GM23338 (cell line): ENCODE results near the gene TFB2M. TPM values are rescaled to one million over a fixed set of nuclear protein-coding genes. Genes with fewer than 3 reads are reported as not detected.

ENCODE experiments used
- ATAC-seq: fragments of 200-7000 bp; cut with Tn5 transposase; 3 replicates; pipeline ENCODE4 v1.9.1; 2020
- DNase-seq: peaks from one replicate; pipeline ENCODE4 v3.0.0-alpha.2; 2015; ENCODE audit warnings: low spot score
- H2AFZ ChIP-seq: fragments of 200-600 bp; sonication (generic); 2 replicates; pipeline ENCODE4 v1.8.0; 2016; ENCODE audit warnings: antibody characterized with exemption, mild to moderate bottlenecking, moderate library complexity
- H3F3A ChIP-seq: fragments of 200-600 bp; sonication (generic); replicated peaks from 2 replicates; pipeline ENCODE4 v1.8.0; 2017; ENCODE audit warnings: antibody characterized with exemption, mixed run types, low read depth
- H3K27ac ChIP-seq: fragments of 200-600 bp; sonication (generic); 2 replicates; pipeline ENCODE4 v1.6.1; 2016; ENCODE audit warnings: low read depth
- H3K27me3 ChIP-seq: fragments of 200-600 bp; sonication (generic); 2 replicates; pipeline ENCODE4 v1.8.0; 2016; ENCODE audit warnings: mild to moderate bottlenecking, mixed run types, moderate library complexity; ENCODE audit not compliant: insufficient read depth
- H3K36me3 ChIP-seq: fragments of 200-600 bp; sonication (generic); 2 replicates; pipeline ENCODE4 v1.8.0; 2016; ENCODE audit warnings: mild to moderate bottlenecking; ENCODE audit not compliant: insufficient read depth
- H3K4me1 ChIP-seq: fragments of 200-600 bp; sonication (generic); 2 replicates; pipeline ENCODE4 v1.8.0; 2016; ENCODE audit warnings: mild to moderate bottlenecking, moderate library complexity; ENCODE audit not compliant: insufficient read depth
- H3K4me2 ChIP-seq: fragments of 200-600 bp; sonication (generic); 2 replicates; pipeline ENCODE4 v1.7.1; 2017; ENCODE audit warnings: mixed run types
- H3K4me3 ChIP-seq: fragments of 200-600 bp; sonication (generic); 2 replicates; pipeline ENCODE4 v1.6.1; 2016; ENCODE audit warnings: mixed run types
- H3K79me2 ChIP-seq: fragments of 200-600 bp; sonication (generic); replicated peaks from 2 replicates; pipeline ENCODE4 v1.8.0; 2017; ENCODE audit warnings: mild to moderate bottlenecking; ENCODE audit not compliant: insufficient read depth
- H3K9me2 ChIP-seq: fragments of 200-600 bp; sonication (generic); 2 replicates; pipeline ENCODE4 v1.8.0; 2017; ENCODE audit not compliant: insufficient read depth
- H4K20me1 ChIP-seq: fragments of 200-600 bp; sonication (generic); replicated peaks from 2 replicates; pipeline ENCODE4 v1.8.0; 2017; ENCODE audit warnings: mild to moderate bottlenecking; ENCODE audit not compliant: insufficient read depth
- H3K27ac Mint-ChIP-seq: 2 replicates; pipeline ENCODE4 v1.8.0; 2020; ENCODE audit warnings: inconsistent platforms, mild to moderate bottlenecking, moderate library complexity, mixed read lengths
- H3K27me3 Mint-ChIP-seq: 3 replicates; pipeline ENCODE4 v1.8.0; 2022; ENCODE audit warnings: low read depth, mild to moderate bottlenecking, moderate library complexity, mixed read lengths, inconsistent platforms; ENCODE audit not compliant: insufficient read depth, poor library complexity
- H3K36me3 Mint-ChIP-seq: 3 replicates; pipeline ENCODE4 v1.8.0; 2021; ENCODE audit warnings: low read depth, mild to moderate bottlenecking, inconsistent platforms, moderate library complexity, mixed read lengths
- H3K4me1 Mint-ChIP-seq: 3 replicates; pipeline ENCODE4 v1.8.0; 2020; ENCODE audit warnings: mild to moderate bottlenecking, inconsistent platforms, mixed read lengths
- H3K4me3 Mint-ChIP-seq: 3 replicates; pipeline ENCODE4 v1.8.0; 2021; ENCODE audit warnings: moderate library complexity, mild to moderate bottlenecking, inconsistent platforms, mixed read lengths
- H3K9me3 Mint-ChIP-seq: 3 replicates; pipeline ENCODE4 v1.8.0; 2020; ENCODE audit warnings: moderate library complexity, mild to moderate bottlenecking, inconsistent platforms, mixed read lengths
- CREB1 ChIP-seq: fragments of 250-450 bp; sonication (Bioruptor Pico); IDR thresholded peaks from 2 replicates; pipeline ENCODE4 v1.5.0; 2020; ENCODE audit warnings: low read depth, mild to moderate bottlenecking, moderate library complexity
- CTCF ChIP-seq, 2 experiments: fragments of 200-600 bp in 1 of 2; sonication (generic) in 1 of 2; conservative IDR thresholded peaks; 2 replicates each; pipeline versions ENCODE4 v1.5.1 to v1.6.1; 2016 to 2017; ENCODE audit warnings: antibody characterized with exemption in 2 of 2, low read depth in 2 of 2, mild to moderate bottlenecking in 2 of 2, moderate library complexity in 1 of 2
- EZH2 ChIP-seq: fragments of 200-600 bp; sonication (generic); IDR thresholded peaks from one replicate; pipeline ENCODE4 v1.8.0; 2017; ENCODE audit warnings: antibody characterized with exemption, mild to moderate bottlenecking, low read depth; ENCODE audit not compliant: unreplicated experiment
- EZH2phosphoT487 ChIP-seq: fragments of 200-600 bp; sonication (generic); IDR thresholded peaks from one replicate; pipeline ENCODE4 v1.8.1; 2018; ENCODE audit warnings: antibody characterized with exemption; ENCODE audit not compliant: unreplicated experiment
- JUNB ChIP-seq: IDR thresholded peaks from one replicate; pipeline ENCODE4 v1.6.1; 2016; ENCODE audit warnings: antibody characterized with exemption; ENCODE audit not compliant: unreplicated experiment
- POLR2AphosphoS5 ChIP-seq: IDR thresholded peaks from 2 replicates; pipeline ENCODE4 v1.6.1; 2016; ENCODE audit warnings: antibody characterized with exemption, low read depth
- REST ChIP-seq: IDR thresholded peaks from one replicate; pipeline ENCODE4 v1.6.1; 2018; ENCODE audit warnings: antibody characterized with exemption; ENCODE audit not compliant: unreplicated experiment
- ZNF331 ChIP-seq: fragments of 250-450 bp; sonication (Bioruptor Pico); IDR thresholded peaks from 2 replicates; pipeline ENCODE4 v1.5.0; 2020; ENCODE audit warnings: low read depth, mild to moderate bottlenecking, moderate library complexity
- ZNF462 ChIP-seq: fragments of 250-450 bp; sonication (Bioruptor Pico); IDR thresholded peaks from 2 replicates; pipeline ENCODE4 v1.5.0; 2020; ENCODE audit warnings: mild to moderate bottlenecking, moderate library complexity
- polyA plus RNA-seq: library from polyadenylated mRNA; unstranded; fragments of >200 nt; fragmentation: Nextera tagmentation; extraction: Ambion mirVana; gene quantifications from 2 replicates; pipeline ENCODE4 v1.2.1, GENCODE V29; 2016
- total RNA-seq: library from RNA; depleted of rRNA; stranded (reverse); fragments of >200 nt; shearing (Covaris generic); gene quantifications from 2 replicates; pipeline ENCODE4 v1.2.3, GENCODE V29; 2014

Gene TFB2M
- total and polyA plus RNA-seq, 2 experiments from 2014 or later: 18.7 to 24.9 TPM

GRCh38 chr1:246591958-246592357 lies 25.9 kb upstream of the TFB2M start (continued):
- no peak for TF ChIP-seq JUNB

- Histone ChIP-seq H3K4me1 (peaks cover 4% of the 10 kb centered on the region; the same call in 1 of the 2 replicates), H3K27me3 (no peaks in the 10 kb centered on the region), H3K9me2 (no peaks in the 10 kb centered on the region), H3K4me3 (no peak overlapping the region), H3K27ac (no peak overlapping the region), H3F3A (no peaks in the 10 kb centered on the region), H3K4me2 (no peak overlapping the region), H3K79me2 (peaks cover 32% of the 10 kb centered on the region), H2AFZ (no peak overlapping the region), H4K20me1 (peaks cover 3% of the 10 kb centered on the region), H3K36me3 (0 out of 2 replicates have a peak, but pooled peaks cover 3% of the 10 kb centered on the region)
- Mint-ChIP-seq H3K27ac (no peak overlapping the region), H3K4me1 (no peaks in the 10 kb centered on the region), H3K36me3 (peaks cover 21% of the 10 kb centered on the region; the same call in 2 of the 3 replicates), H3K9me3 (peaks cover 11% of the 10 kb centered on the region), H3K4me3 (no peak overlapping the region), H3K27me3 (no peaks in the 10 kb centered on the region)
- DNase-seq (no peak), ATAC-seq (no peak)
- TF ChIP-seq REST (no peak), CTCF (conservative IDR thresholded peaks at IDR 0.05; ENCODE audit: low read depth in 2 of 2) (no peak)
Observed at GRCh38 chr1:246591504-246591903, 25.4 kb upstream of the TFB2M start.

GRCh38 chr1:246591047-246591446 lies 25.0 kb upstream of the TFB2M start:
- no peak for DNase-seq
- Histone ChIP-seq H3K4me1 (peaks cover 4% of the 10 kb centered on the region; the same call in 1 of the 2 replicates), H3K79me2 (peaks cover 36% of the 10 kb centered on the region)
- TF ChIP-seq EZH2phosphoT487: no peak
- no peak for TF ChIP-seq CREB1
- TF ChIP-seq ZNF462 (CRISPR knock-in tag): no peak
- TF ChIP-seq POLR2AphosphoS5: no peak
- TF ChIP-seq ZNF331 (CRISPR knock-in tag): no peak
- TF ChIP-seq EZH2: no peak

More at GRCh38 chr1:246591047-246591446, 25.0 kb upstream of the TFB2M start:
- H3K36me3 Mint-ChIP-seq: peaks cover 21% of the 10 kb centered on the region; the same call in 2 of the 3 replicates
- H2AFZ ChIP-seq: no peak overlapping the region
- H3K27me3 Mint-ChIP-seq: no peaks in the 10 kb centered on the region
- no peak overlapping the region for H3K4me2 ChIP-seq
- no peak overlapping the region for H3K4me3 Mint-ChIP-seq
- H3K9me2 ChIP-seq: no peaks in the 10 kb centered on the region
- H3K27ac Mint-ChIP-seq: no peak overlapping the region
- peaks cover 11% of the 10 kb centered on the region for H3K9me3 Mint-ChIP-seq
- H3F3A ChIP-seq: no peaks in the 10 kb centered on the region
- no peak for ATAC-seq
- H3K4me1 Mint-ChIP-seq: no peaks in the 10 kb centered on the region
- no peaks in the 10 kb centered on the region for H3K27me3 ChIP-seq
- H3K4me3 ChIP-seq: no peak overlapping the region
- H3K27ac ChIP-seq: no peak overlapping the region
- H4K20me1 ChIP-seq: peaks cover 3% of the 10 kb centered on the region
- 0 out of 2 replicates have a peak, but pooled peaks cover 3% of the 10 kb centered on the region for H3K36me3 ChIP-seq
